HG03442 (cell line): ENCODE measurements around the gene SH3RF3.

Source experiments
- ATAC-seq: cut with Tn5 transposase; IDR thresholded peaks from one replicate; pipeline ENCODE4 v1.9.1; 2021; ENCODE audit warnings: mild to moderate bottlenecking, moderate library complexity; ENCODE audit not compliant: unreplicated experiment

SH3RF3 gene

DNA sequence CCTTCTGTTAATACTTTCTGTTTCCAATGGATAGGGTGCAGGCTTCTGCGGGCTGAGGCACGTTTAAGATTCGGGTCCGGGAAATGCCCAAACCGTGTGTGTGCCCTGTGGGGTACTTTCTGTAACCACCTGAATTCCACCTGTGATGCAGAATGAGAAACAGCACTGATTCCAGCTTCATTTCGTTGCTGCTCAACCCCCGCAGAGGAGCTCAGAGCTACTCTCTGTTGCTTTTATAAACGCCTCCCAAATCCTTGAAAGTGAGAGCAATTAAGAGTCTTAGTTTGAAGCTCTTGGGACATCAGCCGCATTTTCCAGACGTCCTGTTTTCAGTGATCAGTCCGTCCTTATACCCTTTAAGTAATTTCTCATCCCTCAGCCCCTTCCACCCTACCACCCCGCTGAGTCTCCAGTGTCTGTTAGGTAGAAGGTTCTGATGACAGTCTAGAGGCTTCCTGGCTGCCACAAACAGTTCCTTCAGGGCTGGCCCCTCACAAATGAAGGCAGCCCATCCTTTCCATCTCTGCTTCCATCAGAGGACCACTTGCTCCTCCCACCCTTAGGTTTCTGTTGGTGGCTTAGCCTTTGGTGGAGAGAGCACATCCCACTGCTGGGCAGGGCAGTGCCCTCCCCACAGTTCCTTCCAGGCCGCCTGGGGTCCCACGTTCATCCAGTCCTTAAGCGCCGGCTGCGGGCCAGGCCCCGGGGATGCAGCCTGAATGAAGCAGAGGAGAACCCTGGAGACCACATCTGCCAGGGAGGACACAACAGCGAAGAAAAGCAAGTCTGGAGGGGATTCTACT, 254.7 kb downstream of the SH3RF3 start:
- ATAC-seq, result no peak

DNA sequence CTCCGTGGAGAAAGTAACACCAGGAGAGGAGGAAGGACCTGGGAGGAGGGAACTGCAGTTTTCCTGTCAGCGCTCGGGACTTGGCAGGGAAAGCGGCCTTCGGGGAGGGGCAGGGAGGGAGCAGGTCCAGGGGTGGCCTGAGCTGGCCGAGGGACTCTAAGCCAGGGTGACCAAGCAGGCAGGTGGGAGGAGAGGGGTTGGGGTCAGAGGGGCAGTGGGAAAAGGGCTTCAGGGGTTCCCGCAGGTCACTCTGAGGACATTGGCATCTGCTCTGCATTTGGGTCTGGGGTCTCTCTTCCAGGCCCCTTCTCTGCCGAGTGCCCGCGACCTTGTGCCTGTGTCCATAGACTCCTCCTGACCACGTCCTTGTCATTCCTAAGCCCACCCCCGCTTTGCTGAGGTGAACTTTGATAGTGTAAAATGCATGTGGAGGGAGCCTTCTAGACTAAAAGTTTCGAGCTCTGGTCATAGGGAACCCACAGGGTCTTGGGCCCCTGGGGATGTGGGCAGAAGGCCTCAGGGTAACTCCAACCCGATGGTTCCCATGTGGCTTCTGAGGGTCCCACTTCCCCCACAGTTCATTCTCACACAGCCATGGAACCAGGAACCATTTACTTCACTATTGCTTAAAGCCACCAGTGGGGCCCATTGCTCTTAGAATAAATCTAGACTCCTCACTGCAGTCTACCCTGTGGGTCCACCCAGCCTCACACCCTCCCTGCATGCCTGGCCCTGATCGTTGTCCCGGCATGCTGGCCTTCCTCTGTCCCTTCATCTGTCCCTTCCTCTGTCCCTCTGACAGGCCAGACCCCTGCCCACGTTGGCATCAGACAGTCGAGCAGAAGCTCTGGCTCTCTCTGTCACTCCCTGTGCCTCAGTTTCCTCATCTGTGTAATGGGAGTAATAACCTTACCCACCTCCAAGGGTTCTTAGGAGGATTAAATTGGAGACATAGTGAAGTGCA, 255.6 kb downstream of the SH3RF3 start:
- no peak for ATAC-seq

DNA sequence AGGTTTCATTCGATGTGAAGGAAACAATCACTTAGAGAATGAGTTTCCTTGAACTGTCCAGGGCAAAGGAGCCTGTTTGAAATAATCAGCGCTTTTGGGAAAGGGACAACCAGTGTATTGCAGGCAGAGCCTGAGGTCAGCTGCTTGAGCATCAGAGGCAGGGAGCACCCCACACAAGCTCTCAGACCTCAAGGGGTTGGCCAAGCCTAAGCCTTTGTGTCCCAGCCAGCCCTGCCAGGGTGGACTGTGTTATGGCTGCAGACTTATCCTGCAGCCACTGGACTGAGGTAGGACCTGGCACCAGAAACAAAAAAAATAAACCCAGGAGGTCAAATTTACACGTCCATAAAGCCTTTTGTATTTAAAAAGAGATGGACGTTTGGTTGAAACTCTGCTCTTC, 256.5 kb downstream of the SH3RF3 start:
- ATAC-seq, result no peak

DNA sequence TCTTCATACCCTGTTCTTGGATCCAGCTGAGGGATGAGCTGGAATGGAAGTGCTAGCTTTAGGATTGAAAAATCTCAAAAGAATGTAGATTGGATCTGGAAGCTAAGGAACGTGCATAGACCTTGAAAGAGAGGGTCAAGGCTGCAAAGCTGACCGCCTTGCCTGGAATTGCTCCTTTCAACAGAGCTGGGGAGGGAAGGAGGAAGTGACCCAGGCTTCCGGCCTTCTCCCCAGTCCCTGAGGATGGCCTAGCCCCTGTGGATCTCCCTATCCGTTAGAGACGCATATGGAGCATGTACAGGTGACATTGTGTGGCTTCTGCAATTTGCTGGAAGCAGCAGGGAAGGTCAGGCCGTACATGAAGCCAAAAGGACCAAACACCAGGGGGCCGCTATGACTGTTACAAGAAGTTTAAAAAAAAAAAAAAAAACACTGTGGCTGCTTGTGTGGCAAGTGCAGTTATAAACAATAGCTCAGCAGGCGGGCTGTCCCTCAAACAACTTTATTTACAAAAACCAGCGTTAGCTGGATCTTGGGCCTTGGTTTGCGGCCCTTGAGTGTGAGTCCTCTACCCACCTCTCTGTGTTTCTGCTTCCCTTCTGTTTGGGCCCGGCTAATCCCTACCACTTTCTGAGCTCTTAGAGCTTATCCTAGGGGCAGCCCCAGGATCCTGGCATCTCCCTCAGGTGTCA, 257.1 kb downstream of the SH3RF3 start:
- no peak for ATAC-seq

DNA sequence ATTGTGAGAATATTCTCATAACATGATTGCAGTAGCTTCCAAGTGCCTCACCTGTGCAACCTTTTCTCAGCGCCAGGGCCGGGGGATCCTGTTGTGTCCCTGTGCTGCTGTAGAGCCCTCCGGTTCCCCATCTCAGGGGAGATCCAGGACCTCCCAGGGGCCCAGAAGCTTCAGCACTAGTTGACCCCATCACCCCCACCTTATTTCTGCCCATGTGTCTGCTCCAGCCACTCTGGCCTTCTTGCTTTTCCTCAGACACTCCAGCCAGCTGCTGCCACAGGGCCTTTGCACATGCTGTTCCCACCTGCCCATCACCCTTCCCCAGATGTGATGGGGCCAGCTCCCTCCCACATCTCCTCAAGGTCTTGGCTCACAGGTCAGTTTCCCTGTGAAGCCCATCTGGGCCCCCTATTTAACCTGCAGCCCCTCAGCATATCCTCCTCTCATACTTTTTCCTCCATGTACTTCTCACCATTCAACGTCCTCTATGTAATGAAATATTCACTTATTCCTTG, 258.3 kb downstream of the SH3RF3 start:
- ATAC-seq, result no peak

DNA sequence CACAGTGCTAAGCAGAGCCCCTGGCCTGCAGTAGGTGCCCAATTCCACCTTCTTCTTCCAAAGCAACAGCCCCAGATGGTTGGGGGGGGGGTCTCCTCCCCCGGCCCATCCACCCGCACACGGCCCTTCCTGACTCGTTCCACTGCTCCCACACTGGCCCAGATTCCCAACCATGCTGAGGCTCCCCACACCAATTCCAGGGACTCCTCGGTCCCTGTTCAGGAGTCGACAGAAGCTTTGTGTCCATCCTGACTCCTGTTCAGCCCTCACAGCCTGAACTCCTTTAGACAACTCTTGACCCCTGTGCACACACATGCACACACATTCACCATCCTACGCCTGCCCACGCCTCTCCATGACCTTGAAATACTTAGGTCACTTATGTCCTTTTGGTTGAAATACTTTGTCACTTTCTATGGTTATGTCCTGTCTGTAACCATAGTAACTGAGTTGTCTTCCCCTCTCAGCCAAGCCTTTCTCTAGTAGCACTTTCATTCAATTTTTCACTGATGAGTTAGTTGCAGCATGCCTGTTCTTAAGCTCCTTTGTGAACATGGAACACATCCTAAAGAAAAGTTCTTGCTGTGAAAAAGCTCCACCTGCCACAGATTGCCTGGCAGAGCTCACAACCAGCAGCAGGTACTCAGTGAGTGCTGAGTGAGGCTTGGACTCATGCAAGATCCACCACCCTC, 258.9 kb downstream of the SH3RF3 start:
- no peak for ATAC-seq

DNA sequence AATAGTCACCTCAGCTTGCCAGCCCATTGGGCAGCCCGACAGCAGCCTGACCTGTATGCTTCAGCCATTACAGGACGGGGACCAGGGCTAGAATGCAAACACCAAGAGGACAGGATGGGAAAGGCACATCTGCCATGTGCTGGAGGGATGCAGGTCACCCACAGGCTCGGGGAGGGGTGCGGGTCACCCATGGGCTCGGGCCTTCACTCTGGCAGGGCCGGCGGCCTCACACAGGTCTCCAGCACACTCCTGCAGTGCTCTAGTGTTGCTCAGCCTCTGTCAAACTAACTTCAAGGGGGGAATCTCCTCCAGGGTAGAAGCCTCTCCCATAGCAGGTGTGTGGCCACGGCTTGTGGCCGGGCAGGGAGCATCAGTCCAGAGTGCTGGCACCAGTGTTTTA, 262.2 kb downstream of the SH3RF3 start:
- no peak for ATAC-seq

DNA sequence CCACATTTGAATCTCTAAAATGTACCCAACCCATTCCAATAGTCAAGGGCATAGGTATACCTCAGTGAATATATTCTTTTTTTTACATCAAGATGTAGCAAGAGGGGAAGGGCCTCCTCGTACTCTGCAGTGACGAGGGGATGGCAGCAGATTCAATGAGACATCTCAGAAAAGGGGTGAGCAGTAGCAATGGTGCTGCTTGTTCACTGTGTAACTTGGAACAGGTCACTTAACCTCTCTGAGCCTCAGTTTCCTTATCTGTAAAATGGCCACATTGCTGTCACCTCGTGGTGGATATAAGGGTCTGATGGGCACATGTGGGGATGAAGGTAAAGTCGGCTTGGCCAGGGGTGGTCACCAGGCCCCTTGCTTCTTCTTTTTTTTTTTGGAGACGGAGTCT, 263.1 kb downstream of the SH3RF3 start:
- ATAC-seq, result no peak

DNA sequence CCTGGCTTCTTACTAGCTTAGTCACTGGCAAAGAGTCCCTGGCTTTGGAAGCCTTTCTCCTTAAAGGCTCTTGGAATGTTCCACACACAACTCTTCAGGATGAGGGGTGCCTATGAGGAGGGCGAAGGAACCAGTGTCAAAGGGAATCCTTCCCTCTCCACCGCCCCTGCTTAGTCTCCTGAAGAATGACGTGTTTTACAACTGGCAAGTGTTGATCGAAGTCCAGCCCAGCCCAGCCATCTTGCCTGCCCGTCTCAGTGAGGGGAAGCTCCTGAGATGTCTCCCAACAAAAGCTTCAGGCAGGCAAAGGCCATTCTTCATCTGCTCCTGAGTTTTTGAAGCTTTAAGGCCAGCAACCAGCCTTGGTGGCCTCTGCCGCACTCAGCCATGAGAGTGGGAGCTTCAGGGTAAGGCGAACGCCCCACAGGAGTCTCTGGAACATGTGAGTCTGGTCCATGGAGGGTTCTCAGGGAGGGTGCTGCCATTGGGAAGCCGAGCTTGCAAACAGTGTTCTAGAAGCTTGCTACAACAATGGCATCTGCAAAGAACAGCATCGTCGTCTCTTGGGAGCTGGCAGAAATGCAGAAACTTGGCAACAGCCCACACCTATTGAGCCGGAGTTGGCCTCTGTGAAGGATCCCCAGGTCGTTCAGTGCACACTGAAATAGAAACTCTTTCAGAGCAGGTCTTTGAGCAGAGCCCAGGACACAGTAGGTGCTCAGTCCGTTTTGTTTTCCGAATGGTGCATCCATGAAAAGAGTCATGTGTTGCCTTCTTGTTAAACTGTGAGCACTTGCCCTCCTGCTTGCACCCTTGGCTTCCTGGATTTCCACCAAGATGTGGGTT, 264.0 kb downstream of the SH3RF3 start:
- no peak for ATAC-seq

DNA sequence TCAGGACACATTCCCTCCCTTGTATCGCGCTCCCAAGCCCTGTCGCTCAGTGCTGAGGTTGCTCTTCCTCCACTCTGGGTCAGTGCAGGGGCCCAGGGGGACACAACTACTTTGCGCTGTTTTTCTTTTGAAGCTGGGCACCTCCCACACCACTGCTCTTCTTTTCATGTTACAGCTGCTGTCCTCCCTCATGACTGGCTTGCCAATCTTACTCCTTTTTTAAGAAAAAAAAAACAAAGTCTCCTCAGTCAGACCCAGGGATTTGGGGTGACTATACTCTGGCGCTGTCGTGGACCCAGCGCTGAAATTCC, 264.6 kb downstream of the SH3RF3 start:
- no peak for ATAC-seq

DNA sequence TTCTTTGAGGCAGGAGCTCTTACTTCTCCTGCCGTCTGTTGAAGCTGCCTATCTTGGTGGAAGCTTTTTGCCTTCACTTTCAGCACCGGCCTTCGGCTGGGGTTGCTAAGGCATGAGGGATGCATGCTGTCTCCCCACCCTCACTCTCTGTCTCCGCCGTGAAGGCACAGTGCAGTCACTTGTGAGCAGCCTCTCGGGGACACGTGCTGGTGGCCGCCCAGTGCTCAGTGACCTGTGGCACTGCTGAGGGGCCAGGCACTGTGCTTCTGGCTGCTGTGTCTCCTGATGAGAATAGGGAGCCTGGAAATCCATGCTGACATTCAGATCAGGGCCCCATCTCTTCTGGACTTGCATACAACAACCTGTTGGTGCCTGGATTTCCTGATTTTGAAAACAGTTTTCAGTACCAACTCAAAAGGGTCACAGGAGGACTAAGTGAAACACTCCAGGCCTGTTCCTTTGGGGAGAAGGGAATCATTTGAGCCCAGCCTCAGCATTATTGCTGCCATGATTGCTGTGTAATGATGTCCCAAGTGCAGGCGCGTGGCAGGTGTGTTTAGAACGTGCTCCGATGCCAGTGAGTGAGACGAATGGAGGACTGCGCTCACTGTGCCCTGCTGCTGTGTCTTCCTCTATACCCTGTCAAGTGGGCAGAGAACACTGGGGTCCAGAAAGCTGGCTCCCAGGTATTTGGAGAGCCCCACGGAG, 266.6 kb downstream of the SH3RF3 start:
- ATAC-seq, result no peak

DNA sequence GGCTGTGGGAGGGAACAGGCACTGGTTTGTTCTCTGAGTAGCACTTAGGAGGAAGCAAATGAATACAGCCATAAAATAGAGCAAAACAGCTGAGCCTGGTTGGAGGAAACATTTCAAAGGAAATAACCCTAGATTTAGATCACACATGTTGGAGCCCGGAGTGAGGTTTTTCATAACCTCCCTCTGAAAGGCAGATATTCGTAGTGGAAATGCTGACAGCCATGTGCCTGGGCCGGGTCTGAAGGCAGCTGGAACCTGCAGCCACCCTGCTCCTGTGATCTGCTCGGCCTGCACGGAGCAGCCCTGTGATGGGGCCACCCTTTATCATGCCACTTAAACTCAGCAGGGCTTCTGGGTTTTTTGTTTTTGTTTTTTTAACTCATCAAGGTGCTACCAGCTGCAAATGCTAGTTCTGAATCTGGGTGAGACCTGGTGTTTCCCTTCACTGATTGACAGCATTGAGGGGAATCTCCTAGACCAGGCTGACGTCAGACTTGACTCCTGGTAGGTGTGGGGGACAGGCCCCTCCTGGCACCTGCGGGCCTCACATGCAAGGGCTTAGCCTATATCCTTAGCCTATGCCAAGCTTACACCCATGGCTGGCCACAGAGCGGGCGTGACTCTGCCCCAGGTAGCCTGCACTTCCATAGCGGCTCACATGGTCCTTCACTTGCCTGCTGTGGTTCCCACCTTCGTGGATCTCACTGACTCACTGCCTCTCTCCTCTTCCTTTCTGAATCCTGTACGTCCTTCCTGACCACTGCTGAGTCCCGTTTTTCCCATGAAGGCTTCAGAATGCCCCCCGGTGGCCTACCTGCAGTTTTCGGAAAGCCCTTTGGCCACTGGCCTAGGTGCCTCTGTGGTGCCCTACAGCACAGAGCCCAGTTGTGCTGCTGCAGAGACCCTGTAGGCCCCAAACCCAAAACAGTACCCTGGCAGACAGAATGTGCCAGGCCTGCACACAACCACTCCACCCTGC, 267.5 kb downstream of the SH3RF3 start:
- no peak for ATAC-seq

DNA sequence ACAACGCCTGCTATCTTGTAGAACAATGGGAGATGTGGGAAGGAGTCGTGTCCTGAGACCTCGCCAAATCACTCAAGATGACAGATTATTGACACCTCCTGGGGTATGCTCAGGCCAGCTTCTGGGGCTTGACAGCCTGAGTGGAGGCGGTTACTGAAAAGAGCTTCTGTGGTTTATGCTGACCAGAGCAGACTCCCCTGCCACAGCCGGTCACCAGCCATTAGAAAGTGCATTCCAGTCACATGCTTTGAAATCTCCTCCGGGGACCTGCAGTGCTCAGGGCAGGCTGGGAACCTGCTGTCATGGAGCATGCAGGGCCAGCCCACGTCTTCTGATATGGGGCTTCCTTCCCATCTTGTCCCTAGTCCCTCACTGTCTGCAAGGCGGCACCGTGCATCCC, 268.9 kb downstream of the SH3RF3 start:
- ATAC-seq, result no peak

DNA sequence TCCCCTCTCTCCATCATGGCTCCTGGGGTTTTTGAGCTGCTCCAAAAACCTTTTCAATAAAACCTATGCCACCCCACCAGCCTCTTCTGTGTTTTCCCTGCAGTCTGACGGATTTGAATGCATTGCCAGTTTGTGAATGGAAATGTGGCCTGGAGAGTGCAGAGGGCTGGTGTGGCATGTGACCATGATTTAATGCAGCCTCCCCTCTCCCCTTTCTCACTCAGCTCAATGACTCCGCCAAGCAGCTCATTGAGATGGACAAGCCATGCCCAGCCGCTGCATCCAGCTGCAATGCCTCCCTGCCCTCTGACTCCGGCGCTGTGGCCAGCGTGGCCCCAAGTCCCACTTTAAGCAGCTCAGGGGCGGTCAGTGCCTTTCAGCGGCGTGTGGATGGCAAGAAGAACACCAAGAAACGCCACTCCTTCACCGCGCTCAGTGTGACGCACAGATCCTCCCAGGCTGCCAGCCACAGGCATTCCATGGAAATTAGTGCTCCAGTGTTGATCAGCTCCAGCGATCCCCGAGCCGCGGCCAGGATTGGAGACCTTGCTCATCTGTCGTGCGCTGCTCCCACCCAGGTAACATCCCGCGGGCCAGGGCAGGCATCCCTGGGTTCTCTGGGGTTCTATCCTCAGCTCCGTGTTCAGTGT, 269.5 kb downstream of the SH3RF3 start:
- no peak for ATAC-seq

DNA sequence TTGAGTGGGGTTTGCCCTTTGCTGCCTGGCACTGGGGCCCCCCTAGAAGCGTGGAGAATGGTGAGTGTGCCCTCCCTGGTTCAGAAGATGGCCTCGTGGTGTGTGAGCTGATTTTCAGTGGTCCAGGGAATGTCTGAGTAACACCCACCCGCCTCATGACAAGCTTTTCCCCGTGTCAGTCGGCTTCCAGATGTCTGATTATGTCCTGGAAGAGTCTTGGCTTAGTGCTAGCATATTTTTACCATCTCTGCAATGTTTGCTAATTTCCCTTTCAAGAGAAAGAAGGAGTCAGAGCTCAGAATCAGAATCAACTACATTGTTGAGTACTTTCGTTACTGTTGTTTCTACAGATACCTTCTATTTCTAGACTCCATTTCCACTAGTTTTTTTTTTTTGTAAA, 270.1 kb downstream of the SH3RF3 start:
- no peak for ATAC-seq

DNA sequence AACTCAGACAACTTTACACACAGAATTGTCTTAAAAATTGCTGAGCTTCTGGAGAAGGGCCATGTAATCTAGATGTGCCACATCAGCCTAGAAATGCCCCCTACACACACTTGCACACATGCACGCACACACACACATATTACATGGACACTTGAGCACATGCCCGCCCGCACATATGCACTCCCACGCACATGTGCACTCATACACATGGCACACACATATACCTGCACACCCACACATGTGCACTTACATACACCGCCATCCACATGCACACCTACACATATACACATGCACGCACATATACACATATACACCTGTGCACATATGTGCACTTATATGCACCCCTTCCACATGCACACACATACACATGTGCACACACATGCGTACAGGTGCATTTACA, 271.1 kb downstream of the SH3RF3 start:
- ATAC-seq, result no peak

DNA sequence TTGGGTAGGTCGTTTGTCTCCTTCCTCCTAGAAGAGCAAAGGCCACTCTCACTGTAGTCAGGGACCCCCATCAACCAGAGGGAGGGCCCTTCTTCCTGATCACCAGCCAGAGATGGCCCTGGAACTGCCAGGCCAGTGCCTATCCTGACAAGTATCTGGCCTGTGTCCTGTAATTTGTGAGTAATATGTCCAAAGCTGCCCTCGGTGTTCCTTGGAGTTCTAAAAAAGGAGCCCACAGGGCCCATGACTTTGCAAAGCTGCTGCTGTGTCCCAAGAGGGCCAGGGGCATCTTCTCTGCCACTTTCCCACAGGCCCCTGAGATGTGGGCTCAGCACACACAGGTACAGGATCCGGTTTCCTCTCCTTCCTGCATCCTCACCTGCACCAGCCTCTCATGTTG, 272.4 kb downstream of the SH3RF3 start:
- ATAC-seq, result no peak

DNA sequence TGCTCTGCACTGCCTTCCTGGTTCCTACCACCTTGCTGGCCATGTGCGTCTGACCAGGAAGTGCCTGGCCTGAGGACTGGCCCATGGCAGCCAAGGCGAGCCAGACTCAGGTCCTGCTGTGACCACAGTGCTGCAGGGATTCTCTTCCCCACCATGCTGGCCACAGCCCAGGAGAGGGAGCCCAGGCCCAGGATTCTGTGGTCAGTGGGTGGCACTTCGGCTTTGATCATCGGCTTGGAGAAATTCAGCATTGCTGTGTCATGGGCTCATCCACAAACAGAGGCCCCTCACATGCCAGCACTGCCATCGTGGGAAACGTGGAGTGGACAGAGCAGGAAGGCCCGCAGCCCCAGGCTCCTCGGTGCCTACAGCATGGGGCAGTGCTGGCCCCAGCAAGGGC, 273.2 kb downstream of the SH3RF3 start:
- no peak for ATAC-seq
